ENCODE data around the gene SCEL. TPM values are rescaled to one million over a fixed set of nuclear protein-coding genes. Genes with fewer than 3 reads are reported as not detected.
"Not testable (repeated sequence)": the region's sequence is repeated elsewhere in the genome, so short reads cannot be mapped to it uniquely, and the experiment has no call there.

SCEL gene
- total RNA-seq, 1 donor from 2014 or later = not detected

- no peaks in the 10 kb centered on the region for H3K27me3 Mint-ChIP-seq (ENCODE audit: low read depth)
Observed at GRCh38 chr13:77650409-77650808, 114.9 kb downstream of the SCEL start.

GRCh38 chr13:77653301-77653700 lies 117.8 kb downstream of the SCEL start:
- H3K9me3 Mint-ChIP-seq (ENCODE audit: low read depth) = peaks cover 22% of the 10 kb centered on the region
- no peak overlapping the region for H3K27ac Mint-ChIP-seq (ENCODE audit: unreplicated experiment)
- H3K4me3 Mint-ChIP-seq (ENCODE audit: unreplicated experiment) = no peak overlapping the region
- H3K27me3 Mint-ChIP-seq (ENCODE audit: low read depth) = no peaks in the 10 kb centered on the region
- DNase-seq (ENCODE audit: low spot score) = no peak
- H3K36me3 Mint-ChIP-seq (ENCODE audit: low read depth) = no peaks in the 10 kb centered on the region
- no peak for TF ChIP-seq CTCF (IDR thresholded peaks at IDR 0.05)
- no peaks in the 10 kb centered on the region for H3K4me1 Mint-ChIP-seq (ENCODE audit: low read depth)

More at GRCh38 chr13:77650409-77650808, 114.9 kb downstream of the SCEL start:
- Mint-ChIP-seq H3K27ac (ENCODE audit: unreplicated experiment) (no peak overlapping the region), H3K4me1 (ENCODE audit: low read depth) (no peaks in the 10 kb centered on the region), H3K9me3 (ENCODE audit: low read depth) (peaks cover 10% of the 10 kb centered on the region), H3K36me3 (ENCODE audit: low read depth) (no peaks in the 10 kb centered on the region), H3K4me3 (ENCODE audit: unreplicated experiment) (no peak overlapping the region)
- TF ChIP-seq CTCF (IDR thresholded peaks at IDR 0.05) = no peak
- no peak for DNase-seq (ENCODE audit: low spot score)

- H3K36me3 Mint-ChIP-seq (ENCODE audit: low read depth); H3K27me3 Mint-ChIP-seq (ENCODE audit: low read depth); DNase-seq (ENCODE audit: low spot score); H3K4me1 Mint-ChIP-seq (ENCODE audit: low read depth); H3K27ac Mint-ChIP-seq (ENCODE audit: unreplicated experiment); H3K4me3 Mint-ChIP-seq (ENCODE audit: unreplicated experiment): not testable (repeated sequence)
- H3K9me3 Mint-ChIP-seq (ENCODE audit: low read depth) = peaks cover 24% of the 10 kb centered on the region
Observed at GRCh38 chr13:77660016-77660415, 124.5 kb downstream of the SCEL start.

- Mint-ChIP-seq H3K27me3 (ENCODE audit: low read depth) (no peaks in the 10 kb centered on the region), H3K4me1 (ENCODE audit: low read depth) (no peaks in the 10 kb centered on the region), H3K4me3 (ENCODE audit: unreplicated experiment) (no peak overlapping the region), H3K36me3 (ENCODE audit: low read depth) (no peaks in the 10 kb centered on the region), H3K27ac (ENCODE audit: unreplicated experiment) (no peak overlapping the region), H3K9me3 (ENCODE audit: low read depth) (peaks cover 18% of the 10 kb centered on the region)
- TF ChIP-seq CTCF (IDR thresholded peaks at IDR 0.05) = no peak
- DNase-seq (ENCODE audit: low spot score) = peak; percentile 82
Observed at GRCh38 chr13:77660841-77661250, 125.3 kb downstream of the SCEL start.

- H3K27ac Mint-ChIP-seq (ENCODE audit: unreplicated experiment); DNase-seq (ENCODE audit: low spot score); H3K4me3 Mint-ChIP-seq (ENCODE audit: unreplicated experiment); H3K4me1 Mint-ChIP-seq (ENCODE audit: low read depth); H3K27me3 Mint-ChIP-seq (ENCODE audit: low read depth); H3K36me3 Mint-ChIP-seq (ENCODE audit: low read depth): not testable (repeated sequence)
- H3K9me3 Mint-ChIP-seq (ENCODE audit: low read depth) = peaks cover 10% of the 10 kb centered on the region
Observed at GRCh38 chr13:77662301-77662700, 126.8 kb downstream of the SCEL start.

GRCh38 chr13:77662831-77663230 lies 127.3 kb downstream of the SCEL start:
- not testable (repeated sequence) for H3K4me1 Mint-ChIP-seq (ENCODE audit: low read depth)

GRCh38 chr13:77674852-77675251 lies 139.3 kb downstream of the SCEL start:
- no peak overlapping the region for H3K27ac Mint-ChIP-seq (ENCODE audit: unreplicated experiment)
- H3K27me3 Mint-ChIP-seq (ENCODE audit: low read depth) = peaks cover 5% of the 10 kb centered on the region
- no peaks in the 10 kb centered on the region for H3K4me1 Mint-ChIP-seq (ENCODE audit: low read depth)
- no peaks in the 10 kb centered on the region for H3K36me3 Mint-ChIP-seq (ENCODE audit: low read depth)
- TF ChIP-seq CTCF (IDR thresholded peaks at IDR 0.05) = no peak
- peaks cover 6% of the 10 kb centered on the region for H3K9me3 Mint-ChIP-seq (ENCODE audit: low read depth)
- no peak for DNase-seq (ENCODE audit: low spot score)
- no peak overlapping the region for H3K4me3 Mint-ChIP-seq (ENCODE audit: unreplicated experiment)

More at GRCh38 chr13:77662831-77663230, 127.3 kb downstream of the SCEL start:
- not testable (repeated sequence) for H3K27me3 Mint-ChIP-seq (ENCODE audit: low read depth); H3K4me3 Mint-ChIP-seq (ENCODE audit: unreplicated experiment); DNase-seq (ENCODE audit: low spot score); H3K36me3 Mint-ChIP-seq (ENCODE audit: low read depth); H3K27ac Mint-ChIP-seq (ENCODE audit: unreplicated experiment)
- peaks cover 10% of the 10 kb centered on the region for H3K9me3 Mint-ChIP-seq (ENCODE audit: low read depth)

Measured in chondrocyte (in vitro differentiated cells).